NCI-H460 (cell line): ENCODE measurements around the gene GJB5. TPM values are rescaled to one million over a fixed set of nuclear protein-coding genes. Genes with fewer than 3 reads are reported as not detected.

Source experiments
- DNase-seq: peaks from one replicate; pipeline ENCODE4 v3.0.0-alpha.2; 2016; ENCODE audit warnings: low read depth; ENCODE audit errors: extremely low read depth
- total RNA-seq: library from RNA; depleted of rRNA; stranded (reverse); fragments of >200 nt; shearing (Covaris generic); gene quantifications from 2 replicates; pipeline ENCODE4 v1.2.3, GENCODE V29; 2014

The GJB5 gene
- total RNA-seq, 1 experiment from 2014 or later = not detected

GRCh38 chr1:34744851-34745250 lies 10.0 kb upstream of the GJB5 start:
- no peak for DNase-seq

- DNase-seq = no peak
Observed at GRCh38 chr1:34745666-34746065, 9.2 kb upstream of the GJB5 start.

- DNase-seq = no peak
Observed at GRCh38 chr1:34746101-34746500, 8.7 kb upstream of the GJB5 start.

- no peak for DNase-seq
Observed at GRCh38 chr1:34746785-34747637, 7.8 kb upstream of the GJB5 start.

GRCh38 chr1:34747638-34747941 lies 7.3 kb upstream of the GJB5 start:
- DNase-seq = no peak

DNA sequence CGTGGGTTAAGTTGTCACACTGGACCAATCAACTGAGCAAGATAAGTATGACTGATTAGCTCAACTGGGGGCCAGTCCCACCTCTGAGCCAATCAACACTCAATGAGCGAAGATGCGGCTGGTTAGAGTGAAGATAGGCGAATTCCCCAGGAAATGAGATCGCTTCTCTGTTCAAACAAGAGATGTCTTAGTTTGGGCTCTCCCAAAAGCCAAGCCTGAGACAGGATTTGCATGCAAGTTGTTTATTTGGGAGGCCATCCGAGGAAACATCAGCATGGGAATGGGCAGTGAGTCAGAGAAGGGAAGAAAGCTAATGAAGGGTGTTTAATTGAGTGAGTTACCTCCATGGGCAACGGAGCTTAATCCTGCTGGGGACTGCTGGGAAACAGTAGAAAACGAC lies 4.9 kb upstream of the GJB5 start:
- DNase-seq = no peak

DNA sequence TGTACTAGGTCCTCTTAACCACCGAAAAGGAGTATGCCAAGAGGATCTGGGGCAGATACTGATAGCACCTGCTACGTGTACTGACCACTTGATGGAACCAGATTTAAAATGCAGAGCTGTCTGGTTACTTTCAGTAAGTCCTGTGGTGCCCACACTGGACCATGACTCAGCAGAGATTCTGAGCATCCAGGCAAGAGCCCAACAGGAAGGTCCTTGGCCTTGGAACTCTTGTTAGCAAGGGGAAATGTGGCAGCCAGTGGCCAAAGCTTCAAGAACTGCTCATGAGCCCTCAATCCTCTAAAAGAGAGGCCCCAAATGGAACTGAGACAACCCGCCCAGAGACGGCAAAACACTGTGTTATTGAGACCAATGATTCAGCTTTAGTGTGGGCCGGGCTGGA lies 4.2 kb upstream of the GJB5 start:
- no peak for DNase-seq

- no peak for DNase-seq
Observed at GRCh38 chr1:34753163-34753562, 1.7 kb upstream of the GJB5 start.

GRCh38 chr1:34755961-34756360 lies 1.1 kb downstream of the GJB5 start:
- no peak for DNase-seq

GRCh38 chr1:34757386-34757785 lies 2.5 kb downstream of the GJB5 start:
- DNase-seq = no peak

- DNase-seq = no peak
Observed at GRCh38 chr1:34758751-34759150, 3.9 kb downstream of the GJB5 start.

GRCh38 chr1:34759503-34760357 lies 4.9 kb downstream of the GJB5 start, which contains the start of gene GJB4:
GJB4 (plus strand) TSS chr1:34759740; CDS start chr1:34761255, 1,515 bp downstream.
- no peak for DNase-seq

DNA sequence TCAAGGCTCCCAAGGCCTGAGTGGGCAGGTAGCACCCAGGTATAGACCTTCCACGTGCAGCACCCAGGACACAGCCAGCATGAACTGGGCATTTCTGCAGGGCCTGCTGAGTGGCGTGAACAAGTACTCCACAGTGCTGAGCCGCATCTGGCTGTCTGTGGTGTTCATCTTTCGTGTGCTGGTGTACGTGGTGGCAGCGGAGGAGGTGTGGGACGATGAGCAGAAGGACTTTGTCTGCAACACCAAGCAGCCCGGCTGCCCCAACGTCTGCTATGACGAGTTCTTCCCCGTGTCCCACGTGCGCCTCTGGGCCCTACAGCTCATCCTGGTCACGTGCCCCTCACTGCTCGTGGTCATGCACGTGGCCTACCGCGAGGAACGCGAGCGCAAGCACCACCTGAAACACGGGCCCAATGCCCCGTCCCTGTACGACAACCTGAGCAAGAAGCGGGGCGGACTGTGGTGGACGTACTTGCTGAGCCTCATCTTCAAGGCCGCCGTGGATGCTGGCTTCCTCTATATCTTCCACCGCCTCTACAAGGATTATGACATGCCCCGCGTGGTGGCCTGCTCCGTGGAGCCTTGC lies 6.4 kb downstream of the GJB5 start:
- no peak for DNase-seq

DNA sequence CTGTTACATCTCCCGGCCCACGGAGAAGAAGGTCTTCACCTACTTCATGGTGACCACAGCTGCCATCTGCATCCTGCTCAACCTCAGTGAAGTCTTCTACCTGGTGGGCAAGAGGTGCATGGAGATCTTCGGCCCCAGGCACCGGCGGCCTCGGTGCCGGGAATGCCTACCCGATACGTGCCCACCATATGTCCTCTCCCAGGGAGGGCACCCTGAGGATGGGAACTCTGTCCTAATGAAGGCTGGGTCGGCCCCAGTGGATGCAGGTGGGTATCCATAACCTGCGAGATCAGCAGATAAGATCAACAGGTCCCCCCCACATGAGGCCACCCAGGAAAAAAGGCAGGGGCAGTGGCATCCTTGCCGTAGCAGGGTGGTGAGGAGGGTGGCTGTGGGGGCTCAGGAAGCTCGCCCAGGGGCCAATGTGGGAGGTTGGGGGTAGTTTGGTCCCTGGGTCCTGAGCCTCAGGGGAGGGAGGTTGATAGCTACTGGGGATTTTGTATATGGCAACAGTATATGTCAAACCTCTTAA lies 7.0 kb downstream of the GJB5 start:
- DNase-seq = no peak

GRCh38 chr1:34762474-34763141 lies 7.8 kb downstream of the GJB5 start:
- no peak for DNase-seq

DNA sequence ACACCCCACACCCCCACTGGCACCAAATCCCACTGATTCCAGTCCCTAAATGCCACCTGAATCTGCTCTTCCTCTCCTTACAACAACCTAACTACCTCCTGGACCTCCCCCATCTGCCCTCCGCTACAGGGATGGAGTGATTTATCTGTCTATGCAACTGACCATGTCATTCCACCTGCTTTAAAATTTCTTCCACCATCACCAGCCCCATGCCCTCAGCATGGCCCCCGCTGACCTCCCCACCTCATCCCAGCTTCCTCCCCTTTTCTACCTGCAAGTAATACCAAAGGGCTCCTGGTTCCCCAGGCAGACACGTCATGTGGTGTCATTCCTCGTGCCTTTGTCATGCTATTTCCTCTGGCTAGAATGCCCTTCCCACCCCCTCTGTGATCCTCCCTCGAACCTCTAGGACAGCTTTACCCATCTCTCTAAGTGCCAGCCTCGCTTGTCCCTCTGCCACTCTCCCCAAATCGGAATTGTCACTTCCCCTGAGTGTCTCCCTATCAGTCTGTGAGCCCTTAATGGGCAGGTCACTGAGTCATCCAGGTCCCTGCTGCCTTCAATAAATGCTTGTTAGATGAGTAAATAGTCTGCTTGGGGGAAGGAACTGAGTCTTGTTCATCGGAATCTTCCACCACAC lies 8.4 kb downstream of the GJB5 start:
- no peak for DNase-seq

- DNase-seq = no peak
Observed at GRCh38 chr1:34768856-34769255, 14.0 kb downstream of the GJB5 start.

DNA sequence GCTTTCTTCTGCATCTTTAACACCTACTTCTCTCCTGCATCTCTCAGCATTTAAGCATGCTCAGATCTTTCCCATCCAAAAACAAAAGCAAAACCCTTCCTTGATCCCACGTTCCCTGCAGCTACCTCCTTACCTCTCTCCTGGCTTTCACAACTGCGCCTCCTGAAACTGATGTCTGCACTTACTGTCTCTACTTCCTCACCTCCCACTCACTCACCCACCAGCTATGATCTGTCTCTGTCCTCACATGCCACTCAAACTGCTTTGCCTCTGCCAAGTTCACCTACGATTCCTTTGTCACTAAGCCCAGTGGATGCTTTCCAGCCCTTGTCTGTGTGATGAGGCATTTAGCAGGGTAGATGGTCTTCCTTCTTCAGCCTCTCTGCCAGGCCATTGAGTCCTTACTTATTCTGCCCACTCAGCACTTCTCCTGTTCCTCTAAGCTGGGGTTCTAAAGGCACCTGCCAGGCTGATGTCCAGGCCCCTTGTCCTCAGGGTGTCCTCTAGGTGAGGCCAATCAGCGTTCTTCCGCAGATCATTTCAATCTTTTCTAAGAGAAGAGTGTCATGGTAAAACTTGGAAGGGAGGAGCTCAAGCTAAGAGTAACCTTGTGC lies 16.2 kb downstream of the GJB5 start:
- no peak for DNase-seq

DNA sequence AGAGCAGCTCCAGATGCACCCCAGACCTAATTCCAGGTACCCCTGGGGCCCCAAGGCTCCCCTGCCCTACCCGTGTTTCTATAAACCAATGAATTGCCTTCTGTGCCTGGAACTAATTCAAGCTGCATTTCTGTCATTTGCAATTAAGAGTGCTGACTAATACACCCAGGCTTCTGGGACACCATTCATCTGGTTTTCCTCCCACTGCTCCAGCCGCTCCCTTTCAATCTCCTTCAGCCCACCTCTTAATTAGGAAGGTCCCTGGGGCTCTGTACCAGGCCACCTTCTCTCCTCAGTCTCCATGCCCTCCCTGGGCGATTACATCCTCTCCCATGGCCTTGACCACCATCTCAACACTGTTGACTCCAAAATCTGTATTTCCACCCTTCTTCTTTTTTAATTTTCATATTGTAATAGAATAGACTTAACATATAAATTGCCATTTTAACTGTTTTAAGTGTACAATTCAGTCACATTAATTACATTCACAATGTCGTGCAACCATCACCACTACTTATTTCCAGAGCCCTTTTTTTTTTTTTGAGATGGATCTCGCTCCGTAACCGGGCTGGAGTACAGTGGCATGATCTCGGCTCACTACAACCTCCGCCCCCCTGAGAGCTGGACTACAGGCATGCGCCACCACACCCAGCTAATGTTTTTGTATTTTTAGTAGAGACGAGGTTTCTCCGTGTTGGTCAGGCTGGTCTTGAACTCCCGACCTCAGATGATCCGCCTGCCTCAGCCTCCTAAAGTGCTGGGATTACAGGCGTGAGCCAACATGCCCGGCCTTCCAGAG lies 16.9 kb downstream of the GJB5 start:
- no peak for DNase-seq
